HG03457 (cell line): ENCODE data around the gene MME.
"Not testable (repeated sequence)": the region's sequence is repeated elsewhere in the genome, so short reads cannot be mapped to it uniquely, and the experiment has no call there.

Source experiments
- ATAC-seq: cut with Tn5 transposase; IDR thresholded peaks from one replicate; pipeline ENCODE4 v1.9.1; 2021; ENCODE audit warnings: moderate number of reproducible peaks; ENCODE audit not compliant: unreplicated experiment

MME gene

DNA sequence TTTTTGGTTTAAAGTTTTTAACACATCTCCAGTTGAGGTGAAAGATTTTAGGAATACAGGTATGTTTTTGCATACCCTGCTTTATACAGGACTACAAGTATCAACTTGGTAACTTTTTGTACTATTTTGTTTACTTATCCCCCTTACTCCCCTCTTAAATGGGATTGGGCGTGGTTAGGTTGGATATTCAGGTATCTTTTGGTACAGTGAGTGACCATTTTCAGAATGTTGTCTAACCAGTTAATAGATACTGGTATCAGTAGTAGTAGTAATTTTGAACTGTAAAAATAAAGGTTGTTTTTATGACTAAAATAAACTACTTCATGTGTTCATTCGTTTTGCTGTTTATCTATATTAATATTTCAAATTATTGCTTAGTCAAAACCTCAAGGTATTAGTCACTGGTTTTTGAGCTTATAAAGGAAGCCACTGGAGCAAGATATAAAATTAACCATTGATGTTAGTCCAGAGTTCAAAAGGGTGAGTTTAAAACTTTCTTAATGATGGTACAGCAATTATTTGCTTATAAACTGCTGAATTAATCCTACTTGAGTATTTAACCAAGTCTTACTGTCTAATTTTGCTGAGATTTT, 3.3 kb downstream of the MME start:
- ATAC-seq = no peak

DNA sequence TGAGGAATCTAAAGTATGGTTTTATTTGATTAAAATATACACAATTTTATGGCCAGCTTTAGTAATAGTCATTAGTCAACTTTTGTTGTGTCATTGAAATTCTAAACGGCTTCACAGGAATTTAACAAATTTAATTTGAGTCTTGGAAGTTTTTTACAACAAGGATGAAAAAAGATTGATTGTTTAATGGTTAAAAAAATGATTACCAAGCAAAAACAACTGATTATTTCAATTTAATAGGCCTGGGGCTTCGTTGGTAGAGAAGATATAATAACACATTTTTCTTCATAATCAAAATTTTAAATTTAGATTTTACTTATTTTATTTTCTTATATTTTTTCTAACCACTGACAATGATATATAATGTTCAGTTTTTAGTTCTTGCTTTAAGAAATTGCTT, 4.4 kb downstream of the MME start:
- ATAC-seq = no peak

DNA sequence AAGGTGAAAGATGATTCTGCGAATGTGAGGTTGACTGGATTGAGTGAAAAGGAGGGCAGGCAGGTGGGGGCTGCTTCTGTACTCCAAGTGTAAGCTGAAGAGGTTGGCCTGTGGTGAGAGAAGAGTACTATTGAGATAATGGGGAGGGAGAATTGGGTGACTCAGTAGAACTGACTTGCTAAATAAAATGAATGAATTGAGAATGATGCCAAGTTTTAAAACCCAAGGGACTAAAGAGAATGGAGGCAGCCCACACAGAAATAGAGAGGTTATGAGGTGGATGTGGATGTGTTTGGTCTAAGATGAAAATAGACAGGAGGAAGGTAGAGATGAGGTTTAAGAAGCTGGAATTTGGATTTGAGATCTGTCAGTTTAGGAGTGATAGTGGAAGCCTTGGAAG, 5.9 kb downstream of the MME start:
- no peak for ATAC-seq

DNA sequence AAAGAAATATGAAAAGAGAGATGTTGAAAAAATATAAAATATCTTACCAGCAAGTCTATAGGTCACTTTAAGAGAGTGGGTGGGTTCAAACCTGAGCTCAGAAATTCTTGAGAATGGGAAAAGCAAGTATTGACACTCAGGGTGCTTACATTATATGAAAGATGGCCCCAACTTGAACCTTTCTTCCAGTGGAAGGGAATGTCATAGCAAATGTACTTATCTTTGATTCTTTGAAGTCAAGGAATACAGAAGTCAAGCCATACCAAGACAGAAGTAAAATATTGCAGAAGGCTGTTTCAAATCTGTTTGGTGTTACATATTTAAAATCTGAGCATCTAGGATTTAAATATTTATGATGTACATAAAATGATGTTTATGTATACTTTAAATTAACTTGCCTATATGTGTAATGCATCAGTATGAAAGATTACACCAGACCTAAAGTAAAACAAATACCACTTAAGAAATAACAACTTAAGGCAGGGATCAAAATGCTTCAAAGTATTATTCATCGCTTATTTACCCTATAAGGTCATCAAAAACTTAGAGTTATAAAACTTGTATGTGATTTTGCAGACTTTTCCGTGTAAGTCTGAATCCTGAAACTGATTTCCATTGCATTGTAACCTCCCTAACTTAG, 8.7 kb downstream of the MME start:
- no peak for ATAC-seq

DNA sequence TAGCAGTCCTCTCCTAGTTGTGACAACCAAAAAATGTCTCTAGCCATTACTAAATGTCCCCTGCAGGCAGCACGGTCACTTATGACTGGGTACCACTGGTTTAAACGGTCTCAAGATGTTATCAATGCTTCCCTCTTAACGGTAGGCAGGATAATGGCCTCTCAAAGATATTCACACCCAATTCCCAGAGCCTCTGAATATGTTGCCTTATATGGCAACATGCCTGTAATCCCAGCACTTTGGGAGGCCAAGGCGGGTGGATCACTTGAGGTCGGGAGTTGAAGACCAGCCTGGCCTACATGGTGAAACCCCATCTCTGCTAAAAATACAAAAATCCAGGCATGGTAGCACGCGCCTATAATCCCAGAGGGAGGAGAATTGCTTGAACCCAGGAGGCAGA, 9.4 kb downstream of the MME start:
- ATAC-seq = no peak

DNA sequence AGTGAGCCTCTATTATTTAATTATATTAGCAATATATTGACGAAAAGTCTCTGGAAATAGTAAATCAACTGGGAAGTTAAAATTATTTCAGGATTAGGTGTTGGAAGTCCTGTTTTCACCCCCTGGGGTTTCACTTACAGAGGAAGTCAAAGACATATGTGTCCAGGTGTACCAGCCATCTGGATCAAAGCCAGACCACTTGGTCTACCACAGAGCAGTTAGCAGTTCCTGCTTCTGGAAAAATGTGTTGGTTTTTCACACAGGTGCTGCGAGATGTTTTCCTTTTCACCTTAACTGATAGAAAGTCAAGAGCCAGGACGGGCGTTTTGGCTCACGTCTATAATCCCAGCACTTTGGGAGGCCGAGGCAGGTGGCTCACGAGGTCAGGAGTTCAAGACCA, 13.1 kb downstream of the MME start:
- no peak for ATAC-seq

DNA sequence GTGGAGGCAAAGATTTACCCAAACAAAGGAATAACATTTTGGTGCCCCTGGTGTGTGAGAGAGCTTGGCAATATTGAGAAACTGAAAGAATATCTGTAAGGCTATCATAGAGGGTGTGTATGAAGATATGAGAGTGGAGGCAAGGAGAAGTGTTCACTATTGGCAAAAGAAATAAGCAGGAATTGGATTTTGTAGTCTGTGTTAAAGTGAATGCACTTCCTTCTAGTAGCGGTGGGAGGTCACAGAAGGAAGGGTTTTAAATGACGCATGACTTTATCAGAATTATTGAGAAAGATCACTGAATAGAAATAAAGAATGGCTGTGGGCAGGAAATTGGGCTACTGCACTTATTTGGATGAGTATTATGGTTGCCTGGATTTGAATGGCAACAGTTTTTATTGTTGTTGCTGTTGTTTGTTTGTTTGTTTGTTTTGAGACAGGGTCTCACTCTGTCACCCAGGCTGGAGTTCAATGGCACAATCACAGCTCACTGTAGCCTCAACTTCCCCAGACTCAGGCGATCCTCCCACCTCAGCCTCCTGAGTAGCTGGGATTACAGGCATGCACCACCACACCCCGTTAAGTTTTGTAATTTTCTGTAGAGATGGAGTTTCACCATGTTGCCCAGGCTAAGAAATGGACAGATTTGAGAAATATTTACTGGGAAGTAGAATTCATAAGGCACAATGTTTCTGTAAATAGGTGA, 16.3 kb downstream of the MME start:
- no peak for ATAC-seq

DNA sequence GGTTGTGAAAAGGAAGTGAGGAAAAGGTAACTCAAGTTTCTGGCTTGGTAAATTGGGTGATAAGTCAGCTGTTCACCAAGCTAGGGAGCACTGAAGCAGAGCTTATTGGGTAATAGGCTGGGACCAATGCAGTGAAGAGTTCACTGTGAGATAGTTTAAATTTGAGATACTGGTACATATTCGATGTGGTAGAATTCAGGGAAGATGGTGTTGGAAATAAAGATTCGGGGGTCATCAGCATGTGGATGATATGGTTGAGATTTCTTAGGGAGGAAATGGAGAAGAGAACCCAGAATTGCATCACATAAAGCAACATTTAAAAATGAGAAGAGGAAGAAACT, 16.9 kb downstream of the MME start:
- ATAC-seq = no peak

DNA sequence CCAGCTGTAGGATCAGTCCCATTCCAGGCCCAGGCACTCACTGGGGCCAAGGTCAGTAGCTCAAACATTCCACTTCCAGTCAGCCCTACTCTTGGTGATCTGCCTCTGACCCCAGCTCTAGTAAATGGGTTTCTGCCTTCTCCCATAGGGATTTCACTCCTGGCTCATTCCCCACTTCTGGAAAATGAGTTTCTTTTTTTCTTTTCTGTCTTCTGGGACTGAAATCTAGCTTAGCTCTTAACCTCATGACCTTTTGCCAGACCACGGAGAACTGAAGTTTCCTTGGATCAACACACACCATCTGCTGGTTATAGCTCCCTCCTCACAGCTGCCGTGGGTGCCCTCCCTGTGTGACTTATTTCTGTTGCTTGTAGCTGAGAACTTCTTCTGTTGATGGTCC, 21.3 kb downstream of the MME start:
- ATAC-seq = no peak

DNA sequence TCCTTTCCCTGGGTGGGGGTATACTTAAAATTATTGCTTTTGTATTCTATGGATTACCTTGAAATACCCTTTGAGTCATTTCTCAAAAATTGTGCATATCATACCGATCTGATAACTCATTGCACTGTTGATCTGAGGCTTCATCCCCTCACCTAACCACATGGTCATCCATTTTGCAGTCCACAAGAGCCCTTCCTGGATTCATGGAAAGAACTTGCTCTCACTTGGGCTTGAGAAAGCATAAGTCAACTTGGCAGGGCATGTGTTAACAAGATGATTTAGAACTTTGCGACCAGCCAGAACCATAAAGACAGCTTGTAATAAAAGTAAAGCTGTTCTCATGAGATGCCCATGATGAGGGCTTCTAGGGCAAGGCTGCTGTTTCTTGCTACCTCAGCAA, 22.2 kb downstream of the MME start:
- no peak for ATAC-seq

DNA sequence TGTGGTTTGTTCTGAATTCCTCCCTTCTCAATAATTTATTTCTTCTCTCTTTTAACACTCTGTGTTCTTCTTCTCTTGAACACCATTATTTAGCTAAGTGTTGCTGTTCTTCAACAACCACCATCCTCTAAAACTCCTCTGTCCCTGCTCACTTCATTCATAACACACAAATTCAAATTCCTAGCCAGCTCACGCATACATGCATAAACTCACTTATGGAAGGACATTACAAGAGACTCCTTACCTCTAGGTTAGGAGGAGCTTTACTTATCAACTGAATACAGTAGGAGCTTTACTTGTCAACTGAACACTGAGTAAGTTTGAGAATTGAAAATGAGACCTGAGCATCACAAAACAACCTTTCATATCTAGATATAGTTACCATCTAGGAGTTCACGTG, 23.6 kb downstream of the MME start:
- ATAC-seq = no peak

DNA sequence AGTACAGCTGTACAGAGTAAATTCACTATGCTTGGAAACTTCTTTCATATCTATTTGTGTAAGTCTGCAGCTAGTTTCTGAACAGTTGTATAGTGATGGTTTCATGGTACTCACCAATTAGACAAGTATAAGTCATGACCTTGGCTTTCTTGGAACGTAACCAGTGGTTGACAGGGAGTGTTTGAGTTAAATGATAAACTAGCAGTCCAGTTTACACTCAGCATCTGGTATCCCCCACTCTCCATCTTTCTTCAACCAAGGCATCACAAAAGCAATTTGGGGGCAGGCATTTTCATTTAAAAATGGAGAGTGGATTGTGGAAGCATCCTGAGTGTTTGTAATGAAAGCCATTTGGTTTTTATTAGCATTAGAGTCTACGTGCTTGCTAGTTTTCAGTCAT, 26.0 kb downstream of the MME start:
- no peak for ATAC-seq

DNA sequence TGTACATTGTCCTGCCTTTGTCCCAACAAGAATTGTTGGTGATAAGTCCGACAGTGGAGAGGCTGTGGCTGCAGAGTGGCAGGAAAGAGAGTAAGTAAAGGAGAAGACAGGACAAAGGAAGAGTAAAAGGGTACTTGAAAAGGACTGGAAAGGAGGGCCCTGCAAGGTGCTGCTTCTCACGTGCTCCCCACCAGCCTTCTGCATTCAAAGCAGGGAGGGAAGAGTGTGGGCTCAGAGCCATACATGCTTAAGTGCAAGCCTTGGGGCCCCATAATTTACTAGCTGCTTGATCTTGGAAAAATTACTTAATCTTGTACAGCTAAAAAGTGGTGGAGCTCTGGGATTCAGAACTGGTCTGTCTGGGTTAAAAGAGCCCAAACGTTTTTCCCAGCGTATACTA, 29.9 kb downstream of the MME start:
- no peak for ATAC-seq

DNA sequence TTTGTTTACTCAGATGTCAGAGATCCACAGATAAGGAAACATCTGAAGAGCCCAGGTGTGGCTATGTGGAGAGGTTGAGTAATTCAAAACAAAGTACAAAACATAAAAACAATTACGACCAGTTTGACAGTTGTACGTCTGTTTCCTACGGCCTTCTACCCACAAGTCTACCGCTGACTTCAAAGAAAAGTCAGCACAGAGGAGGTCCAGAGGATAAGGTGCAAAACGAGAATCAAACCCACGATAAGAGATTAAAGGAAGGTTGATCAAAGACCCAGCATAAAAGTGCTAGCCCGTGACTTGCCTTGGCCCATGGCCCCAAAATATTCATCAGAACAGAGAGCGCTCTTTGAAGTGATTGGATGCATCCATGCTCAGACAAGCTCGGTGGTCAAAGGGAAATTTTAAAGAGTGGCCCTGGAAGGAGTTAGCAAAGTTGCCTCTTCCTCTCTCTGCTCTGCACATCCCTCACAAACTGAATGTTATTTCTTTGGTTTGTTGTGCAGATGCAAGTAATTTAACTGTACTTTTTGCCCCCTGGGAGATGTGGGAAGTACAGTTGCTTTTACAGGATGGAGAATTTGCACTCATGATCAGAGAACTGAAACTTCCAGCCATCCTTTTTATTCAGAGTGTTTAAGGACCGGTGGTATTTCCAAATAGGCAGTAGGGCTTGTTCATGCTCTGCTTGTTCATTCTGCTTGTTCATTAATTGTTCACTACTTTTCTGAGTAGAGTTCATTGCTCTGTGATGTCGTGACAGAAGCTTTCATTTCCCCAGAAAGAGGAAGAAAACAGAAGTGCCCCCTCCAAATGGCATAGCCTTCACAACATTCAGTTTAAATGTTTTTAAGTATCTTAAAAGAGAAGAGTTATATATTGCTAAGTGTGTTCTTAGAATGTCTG, 31.1 kb downstream of the MME start:
- ATAC-seq = no peak

DNA sequence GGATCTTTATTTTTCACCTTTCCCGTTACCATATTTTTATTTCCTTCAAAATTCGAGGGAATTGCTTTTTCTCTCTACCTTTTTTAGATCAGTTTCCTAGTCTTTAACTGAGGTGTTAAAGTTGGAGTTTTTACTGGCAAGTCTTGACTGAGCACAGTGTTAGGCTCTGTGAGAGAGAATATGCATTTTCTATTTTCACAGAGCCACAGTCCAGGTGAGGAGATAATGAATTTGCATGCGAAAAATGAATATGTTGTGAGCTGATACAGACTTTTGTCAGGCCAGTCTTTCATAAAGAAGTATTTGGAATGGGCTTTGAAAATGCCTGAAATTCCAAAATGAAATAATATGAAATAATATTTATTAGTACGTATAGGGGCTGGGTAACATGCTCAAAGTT, 31.9 kb downstream of the MME start:
- ATAC-seq = no peak

DNA sequence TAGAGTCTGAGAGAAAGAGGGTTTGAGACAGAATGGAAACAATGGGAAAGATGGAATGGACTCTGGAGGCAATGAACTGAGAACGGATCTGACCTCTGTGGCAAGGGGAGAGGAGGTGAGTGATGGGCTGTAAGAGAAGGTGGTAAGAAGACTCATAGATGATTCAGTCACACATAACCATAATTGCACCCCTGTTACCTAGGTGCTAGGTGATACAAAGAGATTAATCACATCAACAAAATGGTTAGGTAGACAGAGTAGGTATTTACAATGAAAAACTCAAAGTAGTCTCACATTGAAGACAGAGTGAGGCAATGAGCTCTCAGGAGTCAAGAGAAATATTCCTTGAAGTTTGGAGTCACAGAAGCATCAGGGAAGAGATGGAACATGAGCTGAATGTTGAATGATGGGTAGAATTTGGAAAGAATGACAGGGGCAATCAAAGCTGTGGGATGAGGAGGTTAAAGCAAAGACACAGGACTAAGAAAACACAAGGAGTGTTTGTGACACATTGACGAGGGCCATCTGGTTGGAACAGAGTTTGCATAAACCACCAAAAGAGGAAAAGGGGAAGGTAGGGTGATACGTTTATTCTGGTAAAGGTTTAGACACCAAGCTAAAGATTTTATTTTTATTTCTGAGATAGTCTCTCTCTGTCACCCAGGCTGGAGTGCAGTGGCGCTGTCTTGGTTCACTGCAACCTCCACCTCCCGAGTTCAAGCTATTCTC, 32.7 kb downstream of the MME start:
- ATAC-seq = no peak

DNA sequence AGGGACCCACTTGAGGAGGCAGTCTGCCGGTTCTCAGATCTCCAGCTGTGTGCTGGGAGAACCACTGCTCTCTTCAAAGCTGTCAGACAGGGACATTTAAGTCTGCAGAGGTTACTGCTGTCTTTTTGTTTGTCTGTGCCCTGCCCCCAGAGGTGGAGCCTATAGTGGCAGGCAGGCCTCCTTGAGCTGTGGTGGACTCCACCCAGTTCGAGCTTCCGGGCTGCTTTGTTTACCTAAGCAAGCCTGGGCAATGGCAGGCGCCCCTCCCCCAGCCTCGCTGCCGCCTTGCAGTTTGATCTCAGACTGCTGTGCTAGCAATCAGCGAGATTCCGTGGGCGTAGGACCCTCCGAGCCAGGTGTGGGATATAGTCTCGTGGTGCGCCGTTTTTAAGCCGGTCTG, 44.6 kb downstream of the MME start:
- ATAC-seq = not testable (repeated sequence)

DNA sequence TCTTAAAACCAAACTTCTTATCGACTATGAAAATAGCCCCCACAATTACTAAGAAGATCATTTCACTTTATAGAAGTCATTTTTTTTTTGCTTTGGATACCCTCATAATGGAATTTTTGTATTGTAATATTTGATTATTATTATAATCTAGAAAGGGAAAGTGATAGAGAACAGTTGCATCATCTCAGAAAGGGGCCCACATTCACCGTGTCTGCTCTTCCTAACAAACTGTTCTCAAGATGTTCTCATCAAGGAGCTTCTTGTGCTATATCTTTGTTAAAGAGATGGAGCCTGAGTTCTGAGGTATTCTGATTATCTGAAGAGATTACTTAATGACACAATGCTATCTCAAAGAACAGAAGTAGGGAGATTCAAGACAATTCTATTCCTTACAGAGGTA, 49.3 kb downstream of the MME start:
- ATAC-seq = no peak

DNA sequence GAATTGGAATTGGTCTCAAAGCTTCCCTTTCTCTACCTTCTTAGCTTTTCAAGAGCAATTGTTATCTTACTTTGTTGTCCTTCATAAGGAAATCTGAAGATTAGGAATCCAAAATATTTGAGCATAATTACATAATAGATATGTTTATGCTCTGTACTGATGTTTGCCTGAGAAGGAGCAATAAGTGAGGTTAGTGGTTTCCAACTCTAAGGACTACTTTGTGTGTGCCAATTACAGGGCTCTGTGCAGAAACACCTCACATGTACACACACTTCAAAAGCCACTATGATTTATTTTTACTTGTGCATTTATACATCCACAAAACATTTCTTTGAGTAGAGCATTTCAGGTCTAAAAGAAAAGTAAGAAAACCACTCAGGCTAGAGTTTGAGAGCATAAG, 49.9 kb downstream of the MME start:
- no peak for ATAC-seq

DNA sequence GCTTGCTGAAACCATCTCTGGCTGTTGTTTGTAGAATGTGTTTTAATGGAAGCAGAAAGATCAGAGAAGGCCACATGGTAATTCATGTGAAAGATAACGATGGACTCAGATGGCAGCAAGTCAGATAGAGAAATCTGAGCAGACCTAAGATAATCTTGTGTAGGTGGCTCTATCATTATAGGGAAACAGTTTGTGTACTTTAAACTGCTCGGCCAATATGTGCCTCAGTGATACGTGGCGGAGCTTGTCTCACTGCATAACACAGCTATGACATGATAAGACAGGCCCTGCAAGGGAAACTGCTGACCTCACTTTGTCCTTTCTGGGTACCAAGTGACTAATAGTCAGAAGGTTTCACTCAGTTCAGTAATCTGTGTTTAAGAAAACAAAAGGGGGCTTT, 51.0 kb downstream of the MME start:
- ATAC-seq = no peak

DNA sequence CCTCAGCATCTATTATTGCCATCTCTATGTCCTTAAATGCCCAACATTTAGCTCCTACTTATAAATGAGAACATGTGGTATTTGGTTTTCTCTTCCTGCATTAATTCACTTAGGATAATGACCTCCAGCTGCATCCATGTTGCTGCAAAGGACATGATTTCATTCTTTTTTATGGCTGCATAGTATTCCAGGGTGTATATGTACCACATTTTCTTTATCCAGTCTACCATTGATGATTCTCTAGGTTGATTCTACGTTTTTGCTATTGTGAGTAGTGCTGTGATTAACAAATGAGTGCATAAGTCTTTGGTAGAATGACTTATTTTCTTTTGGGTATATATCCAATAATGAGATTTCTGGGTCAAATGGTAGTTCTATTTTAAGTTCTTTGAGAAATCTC, 54.2 kb downstream of the MME start:
- not testable (repeated sequence) for ATAC-seq
